Natural killer cell treated with Interleukin-12 subunit alpha and Interleukin-12 subunit beta and Interleukin-15 and Interleukin-18, amount 100 ng/mL, for 72 hours (primary cell): ENCODE measurements around the gene RPL4. TPM values are rescaled to one million over a fixed set of nuclear protein-coding genes. Genes with fewer than 3 reads are reported as not detected.
A peak's percentile ranks its signal among the peaks of the same experiment; 100 is the strongest.

ENCODE experiments used
- ATAC-seq, 2 donors: fragments of 150-1000 bp; cut with Tn5 transposase in 1 of 2; sonication (Bioruptor Pico), chemical (Tn5 transposase) in 1 of 2; 2 replicates each; pipeline ENCODE4 v1.10.0; 2021
- DNase-seq: peaks from one replicate; pipeline ENCODE4 v3.0.0; 2022; ENCODE audit warnings: low spot score
- H3K27ac Mint-ChIP-seq, 2 donors: 1 replicate in 1 of 2; 2 replicates in 1 of 2; pipeline ENCODE4 v1.8.0; 2022; ENCODE audit warnings: mixed read lengths in 2 of 2, mild to moderate bottlenecking in 1 of 2, moderate library complexity in 1 of 2
- H3K27me3 Mint-ChIP-seq, 2 donors: 1 replicate in 1 of 2; 2 replicates in 1 of 2; pipeline ENCODE4 v1.8.0; 2022; ENCODE audit warnings: mixed read lengths in 2 of 2
- H3K36me3 Mint-ChIP-seq: one replicate; pipeline ENCODE4 v1.8.0; 2022; ENCODE audit warnings: mixed read lengths
- H3K4me1 Mint-ChIP-seq, 2 donors: 1 replicate in 1 of 2; 2 replicates in 1 of 2; pipeline ENCODE4 v1.8.0; 2022; ENCODE audit warnings: low read depth in 2 of 2, mixed read lengths in 2 of 2, mild to moderate bottlenecking in 1 of 2
- H3K4me3 Mint-ChIP-seq: one replicate; pipeline ENCODE4 v1.8.0; 2022; ENCODE audit warnings: mixed read lengths
- H3K9me3 Mint-ChIP-seq: 2 replicates; pipeline ENCODE4 v1.8.0; 2022; ENCODE audit warnings: mixed read lengths
- total RNA-seq, 2 donors: library from RNA; stranded (reverse); gene quantifications; one replicate each; pipeline ENCODE4 v1.2.3, GENCODE V29; 2022

The RPL4 gene
- total RNA-seq, 2 donors from 2014 or later = 1,786 to 1,827 TPM

- Mint-ChIP-seq H3K27me3 (no peaks in the 10 kb centered on the region), H3K4me3 (no peak overlapping the region), H3K36me3 (peaks cover 11% of the 10 kb centered on the region), H3K27ac (peak overlapping the region; percentile 6 to 23), H3K4me1 (peaks cover 14 to 18% of the 10 kb centered on the region in 2 donors), H3K9me3 (no peaks in the 10 kb centered on the region)
- ATAC-seq (peak in 1 of 2 donors; percentile 55), DNase-seq (no peak)
These were observed 44.6 kb downstream of the RPL4 start for GRCh38 chr15:66459818-66460615.

GRCh38 chr15:66456211-66456610, 48.4 kb downstream of the RPL4 start:
- H3K36me3 Mint-ChIP-seq = peaks cover 6% of the 10 kb centered on the region
- peak in 1 of 2 donors; percentile 62 for ATAC-seq
- H3K4me3 Mint-ChIP-seq = no peak overlapping the region
- no peaks in the 10 kb centered on the region for H3K9me3 Mint-ChIP-seq
- no peaks in the 10 kb centered on the region for H3K27me3 Mint-ChIP-seq
- no peak overlapping the region for H3K27ac Mint-ChIP-seq
- H3K4me1 Mint-ChIP-seq = peaks cover 14 to 18% of the 10 kb centered on the region in 2 donors
- DNase-seq = no peak

- H3K9me3 Mint-ChIP-seq = no peaks in the 10 kb centered on the region
These were observed 50.5 kb downstream of the RPL4 start for GRCh38 chr15:66454143-66454542.

GRCh38 chr15:66452971-66453580, 51.6 kb downstream of the RPL4 start:
- H3K4me3 Mint-ChIP-seq = no peak overlapping the region
- H3K4me1 Mint-ChIP-seq = peaks cover 0 to 1% of the 10 kb centered on the region in 2 donors
- H3K9me3 Mint-ChIP-seq = no peaks in the 10 kb centered on the region
- no peaks in the 10 kb centered on the region for H3K27me3 Mint-ChIP-seq
- peaks cover 4% of the 10 kb centered on the region for H3K36me3 Mint-ChIP-seq
- ATAC-seq (no peak), DNase-seq (no peak)
- H3K27ac Mint-ChIP-seq = no peak overlapping the region

More at GRCh38 chr15:66454143-66454542, 50.5 kb downstream of the RPL4 start:
- ATAC-seq (no peak), DNase-seq (no peak)
- no peaks in the 10 kb centered on the region for H3K27me3 Mint-ChIP-seq
- H3K36me3 Mint-ChIP-seq = no peaks in the 10 kb centered on the region
- peaks cover 0 to 4% of the 10 kb centered on the region in 2 donors for H3K4me1 Mint-ChIP-seq
- H3K27ac Mint-ChIP-seq = no peak overlapping the region
- no peak overlapping the region for H3K4me3 Mint-ChIP-seq

- Mint-ChIP-seq H3K9me3 (no peaks in the 10 kb centered on the region), H3K4me3 (no peak overlapping the region), H3K36me3 (peaks cover 6% of the 10 kb centered on the region), H3K27me3 (no peaks in the 10 kb centered on the region), H3K27ac (no peak overlapping the region), H3K4me1 (peaks cover 0 to 2% of the 10 kb centered on the region in 2 donors)
- no peak for DNase-seq
- ATAC-seq = no peak
These were observed 52.2 kb downstream of the RPL4 start for GRCh38 chr15:66452420-66452819.

Other genes with a start within 250 kb of the RPL4 start
- 10 to 100 TPM; 20.5 to 35.9 TPM for gene DIS3L, start 211.3 kb downstream of the RPL4 start, total RNA-seq
- gene TIPIN, start 148.2 kb downstream of the RPL4 start, total RNA-seq = 10 to 100 TPM; 28.4 to 56.3 TPM
- gene MAP2K1, start 117.9 kb downstream of the RPL4 start, total RNA-seq = 100 to 1,000 TPM; 121 to 134 TPM
- gene SNAPC5, start 7.1 kb downstream of the RPL4 start, total RNA-seq = 10 to 100 TPM; 21.8 to 30.8 TPM
- gene ZWILCH, start 471 bp upstream of the RPL4 start, total RNA-seq = 10 to 100 TPM; 24.6 to 45.0 TPM
- gene LCTL, start 61.1 kb upstream of the RPL4 start, total RNA-seq = not detected
- 1 to 10 TPM in 1 of 2 donors, under 1 TPM in 1; 0.33 to 1.1 TPM for gene SMAD6, start 197.4 kb upstream of the RPL4 start, total RNA-seq